Measurements from ENCODE around the gene NUP42.

- TF ChIP-seq GATA3 (IDR thresholded peaks at IDR 0.05; ENCODE audit: low read depth, low read length) (no peak), GATA2 (IDR thresholded peaks at IDR 0.05; ENCODE audit: low read depth, low read length) (no peak)
These were observed 46.1 kb upstream of the NUP42 start for GRCh38 chr7:23135755-23136154.
